GM12872 (cell line): Measurements from ENCODE around the gene NPAS1.

ENCODE experiments used
- TF ChIP-seq, protein P1 (sequence below): IDR thresholded peaks from 3 replicates; pipeline ENCODE4 v1.5.1; 2011; ENCODE audit warnings: low read depth, mild to moderate bottlenecking, low read length, moderate library complexity; ENCODE audit not compliant: insufficient read depth

The NPAS1 gene, protein sequence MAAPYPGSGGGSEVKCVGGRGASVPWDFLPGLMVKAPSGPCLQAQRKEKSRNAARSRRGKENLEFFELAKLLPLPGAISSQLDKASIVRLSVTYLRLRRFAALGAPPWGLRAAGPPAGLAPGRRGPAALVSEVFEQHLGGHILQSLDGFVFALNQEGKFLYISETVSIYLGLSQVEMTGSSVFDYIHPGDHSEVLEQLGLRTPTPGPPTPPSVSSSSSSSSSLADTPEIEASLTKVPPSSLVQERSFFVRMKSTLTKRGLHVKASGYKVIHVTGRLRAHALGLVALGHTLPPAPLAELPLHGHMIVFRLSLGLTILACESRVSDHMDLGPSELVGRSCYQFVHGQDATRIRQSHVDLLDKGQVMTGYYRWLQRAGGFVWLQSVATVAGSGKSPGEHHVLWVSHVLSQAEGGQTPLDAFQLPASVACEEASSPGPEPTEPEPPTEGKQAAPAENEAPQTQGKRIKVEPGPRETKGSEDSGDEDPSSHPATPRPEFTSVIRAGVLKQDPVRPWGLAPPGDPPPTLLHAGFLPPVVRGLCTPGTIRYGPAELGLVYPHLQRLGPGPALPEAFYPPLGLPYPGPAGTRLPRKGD

DNA sequence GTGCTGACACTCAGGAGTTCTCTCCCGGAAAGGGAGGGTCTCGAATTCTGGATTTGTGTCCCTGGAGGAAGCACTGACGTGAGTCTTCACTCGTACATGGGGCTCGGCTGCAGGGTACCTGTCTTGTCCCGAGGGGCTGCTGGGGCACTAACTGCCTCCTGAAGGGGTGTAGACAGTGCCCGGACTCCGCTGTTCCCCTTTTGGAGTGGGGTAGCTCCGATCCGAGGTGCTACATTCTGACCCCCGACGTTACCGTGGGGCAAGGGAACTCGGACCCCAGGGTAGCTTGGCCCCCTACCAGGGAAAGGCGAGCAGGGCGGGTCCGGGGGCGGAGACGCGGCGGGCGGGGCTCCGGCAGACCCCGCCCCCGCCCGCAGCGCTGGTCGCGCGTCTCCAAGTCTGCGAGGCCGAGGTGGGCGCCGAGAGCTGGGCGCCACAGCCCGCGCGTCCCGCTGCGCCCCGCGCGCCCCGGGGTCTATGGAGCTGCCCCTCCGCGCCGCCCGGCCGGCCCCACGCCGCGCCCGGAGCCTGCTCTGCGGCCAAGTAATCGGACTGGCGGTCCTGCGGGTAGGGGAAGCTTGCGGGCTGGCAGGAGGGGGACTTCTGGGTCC, at the start of gene NPAS1:
NPAS1 (plus strand) TSS at position 407 of the 611 bp plus-strand sequence. CDS start 1,211 bp downstream, outside the sequence.
- TF ChIP-seq, protein P1, sequence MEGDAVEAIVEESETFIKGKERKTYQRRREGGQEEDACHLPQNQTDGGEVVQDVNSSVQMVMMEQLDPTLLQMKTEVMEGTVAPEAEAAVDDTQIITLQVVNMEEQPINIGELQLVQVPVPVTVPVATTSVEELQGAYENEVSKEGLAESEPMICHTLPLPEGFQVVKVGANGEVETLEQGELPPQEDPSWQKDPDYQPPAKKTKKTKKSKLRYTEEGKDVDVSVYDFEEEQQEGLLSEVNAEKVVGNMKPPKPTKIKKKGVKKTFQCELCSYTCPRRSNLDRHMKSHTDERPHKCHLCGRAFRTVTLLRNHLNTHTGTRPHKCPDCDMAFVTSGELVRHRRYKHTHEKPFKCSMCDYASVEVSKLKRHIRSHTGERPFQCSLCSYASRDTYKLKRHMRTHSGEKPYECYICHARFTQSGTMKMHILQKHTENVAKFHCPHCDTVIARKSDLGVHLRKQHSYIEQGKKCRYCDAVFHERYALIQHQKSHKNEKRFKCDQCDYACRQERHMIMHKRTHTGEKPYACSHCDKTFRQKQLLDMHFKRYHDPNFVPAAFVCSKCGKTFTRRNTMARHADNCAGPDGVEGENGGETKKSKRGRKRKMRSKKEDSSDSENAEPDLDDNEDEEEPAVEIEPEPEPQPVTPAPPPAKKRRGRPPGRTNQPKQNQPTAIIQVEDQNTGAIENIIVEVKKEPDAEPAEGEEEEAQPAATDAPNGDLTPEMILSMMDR, result no peak

DNA sequence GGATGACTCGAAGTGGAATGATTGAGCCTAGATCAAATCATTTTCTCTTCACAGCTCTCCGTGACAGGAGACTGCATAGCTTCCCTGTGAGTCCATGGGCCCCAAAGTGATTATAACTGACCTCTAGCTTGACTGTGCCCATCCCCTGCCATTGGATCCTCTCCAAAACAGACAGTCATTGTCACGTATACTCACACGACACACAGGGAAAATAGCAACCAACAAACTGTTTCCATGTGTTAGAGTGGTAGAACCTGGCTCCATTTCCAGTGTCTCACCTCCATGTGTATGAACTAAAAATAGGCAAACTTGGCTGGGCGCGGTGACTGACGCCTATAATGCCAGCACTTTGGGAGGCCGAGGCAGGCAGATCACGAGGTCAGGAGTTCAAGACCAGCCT, 48.8 kb upstream of the NPAS1 start:
- TF ChIP-seq, protein P1, result no peak

- TF ChIP-seq, protein P1, result no peak
These were observed 47.3 kb upstream of the NPAS1 start for GRCh38 chr19:46972311-46972710.

DNA sequence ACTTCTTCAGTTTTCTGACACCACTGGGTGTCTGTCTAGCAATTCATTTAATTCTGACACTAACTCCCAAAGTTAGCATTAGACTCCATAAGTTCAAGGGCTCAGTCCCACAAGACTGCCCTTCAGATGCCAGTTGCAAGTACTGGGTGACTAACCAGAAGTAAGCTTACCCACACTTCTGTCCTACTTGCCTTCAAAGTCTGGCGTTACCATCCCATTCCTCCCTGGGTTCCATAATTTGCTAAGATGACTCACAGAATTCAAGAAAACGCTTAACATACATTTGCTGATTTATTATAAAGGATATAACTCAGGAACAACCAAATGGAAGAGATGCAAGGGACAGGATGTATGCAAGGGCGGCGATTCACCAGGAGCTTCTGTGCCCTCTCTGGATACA, 45.5 kb upstream of the NPAS1 start:
- TF ChIP-seq, protein P1, result no peak

DNA sequence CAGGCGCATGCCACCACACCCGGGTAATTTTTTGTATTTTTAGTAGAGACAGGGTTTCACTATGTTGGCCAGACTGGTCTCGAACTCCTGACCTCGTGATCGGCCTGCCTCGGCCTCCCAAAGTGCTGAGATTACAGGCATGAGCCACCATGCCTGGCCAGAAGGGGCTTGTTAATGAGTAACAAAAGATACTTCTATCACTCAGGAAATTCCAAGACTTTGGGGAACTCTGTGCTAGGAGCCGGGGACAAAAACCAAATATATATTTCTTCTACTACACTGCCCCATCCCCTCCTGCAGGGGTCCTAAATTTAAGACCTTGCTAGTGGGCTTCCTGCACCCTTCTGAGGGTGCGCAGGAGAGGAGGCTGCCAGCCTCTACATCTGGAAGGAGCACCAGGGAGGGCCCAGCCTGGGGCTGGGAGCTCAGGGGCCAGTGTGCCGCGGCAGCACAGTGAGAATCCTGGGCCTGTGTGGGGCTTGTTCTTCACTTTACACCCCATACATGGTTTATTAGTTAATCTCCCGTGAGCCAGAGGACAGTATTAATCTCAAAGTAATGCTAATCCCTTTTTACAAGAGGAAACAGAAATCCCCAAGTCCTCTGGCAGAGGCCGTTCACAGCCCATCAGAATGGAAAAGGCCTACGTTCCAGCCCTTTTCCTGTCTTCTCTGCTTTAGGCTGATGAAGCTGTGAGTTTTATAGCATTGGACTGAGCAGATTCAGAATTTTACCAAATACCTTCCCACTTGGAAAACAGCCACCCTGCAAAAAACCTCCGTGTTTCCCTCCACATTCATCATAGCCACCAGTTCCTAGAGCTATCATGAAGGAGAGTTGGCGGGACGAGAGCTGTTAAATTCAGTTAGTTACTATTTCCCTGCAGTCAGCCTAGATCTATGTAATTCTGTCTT, 44.4 kb upstream of the NPAS1 start:
- TF ChIP-seq, protein P1, result no peak

DNA sequence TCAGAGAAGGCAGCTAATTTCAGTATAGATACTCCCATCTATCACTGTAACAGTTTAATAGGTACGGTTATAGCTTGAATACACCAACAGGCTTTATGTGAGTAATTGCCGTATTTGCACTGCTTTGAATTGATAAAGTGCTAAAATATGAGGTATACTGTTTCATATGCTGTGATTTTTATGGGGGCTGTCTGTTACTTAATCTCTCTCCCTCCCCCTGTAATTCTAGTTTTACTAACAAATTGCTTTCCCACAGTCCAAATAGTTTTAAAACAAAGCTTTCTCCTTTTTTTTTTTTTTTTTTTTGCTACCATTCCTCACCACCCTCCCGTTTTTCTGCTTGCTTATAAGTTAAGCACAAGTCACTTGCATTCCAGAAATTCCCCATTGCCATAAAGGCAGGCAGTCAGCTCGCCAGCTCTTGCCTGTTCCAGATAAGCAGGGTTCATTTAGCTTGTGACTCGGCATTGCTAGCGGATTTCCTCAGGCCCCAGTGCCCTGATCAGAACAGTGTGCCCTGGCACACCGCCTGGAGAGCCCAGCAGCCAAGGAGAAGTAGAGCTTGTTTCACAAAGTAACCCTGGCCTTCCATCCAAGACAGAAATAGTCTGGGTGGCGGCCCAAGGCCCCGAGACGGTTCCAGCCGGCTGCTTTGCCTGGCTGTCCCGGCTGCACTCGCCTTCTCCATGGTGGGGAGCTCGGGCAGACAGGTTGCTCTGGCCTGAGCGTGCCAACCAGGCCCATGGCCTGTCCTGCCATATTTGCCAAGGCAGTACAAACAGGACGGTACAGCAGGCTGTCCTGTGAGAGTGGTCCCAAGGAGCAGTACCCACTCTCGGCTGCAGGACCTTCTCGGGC, 43.5 kb upstream of the NPAS1 start:
- TF ChIP-seq, protein P1, result no peak
